Measurements from ENCODE around the gene GAL3ST2. TPM values are rescaled to one million over a fixed set of nuclear protein-coding genes. Genes with fewer than 3 reads are reported as not detected.
"Not testable (repeated sequence)": the region's sequence is repeated elsewhere in the genome, so short reads cannot be mapped to it uniquely, and the experiment has no call there.

The GAL3ST2 gene
- total and polyA plus RNA-seq, 2 of the 8 experiments (the other 6 are each of a cell fraction or from before 2014, with no cell fraction given): not detected

DNA sequence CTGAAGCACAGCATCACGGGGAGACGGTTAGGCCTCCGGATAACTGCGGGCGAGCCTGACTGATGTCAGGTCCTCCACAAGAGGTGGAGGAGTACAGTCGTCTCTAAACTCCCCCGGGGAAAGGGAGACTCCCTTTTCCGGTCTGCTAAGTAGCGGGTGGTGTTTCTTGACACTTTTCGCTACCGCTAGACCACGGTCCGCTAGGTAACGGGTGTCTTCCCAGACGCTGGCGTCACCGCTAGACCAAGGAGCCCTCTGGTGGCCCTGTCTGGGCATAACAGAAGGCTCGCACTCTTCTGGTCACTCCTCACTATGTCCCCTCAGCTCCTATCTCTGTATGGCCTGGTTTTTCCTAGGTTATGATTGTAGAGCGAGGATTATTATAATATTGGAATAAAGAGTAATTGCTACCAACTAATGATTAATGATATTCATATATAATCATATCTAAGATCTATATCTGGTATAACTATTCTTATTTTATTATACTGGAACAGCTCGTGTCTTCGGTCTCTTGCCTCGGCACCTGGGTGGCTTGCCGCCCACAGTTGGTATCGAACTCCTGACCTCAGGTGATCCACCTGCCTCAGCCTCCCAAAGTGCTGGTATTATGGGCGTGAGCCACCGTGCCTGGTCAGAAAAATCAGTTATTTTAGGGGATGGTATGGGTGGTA, 44.0 kb upstream of the GAL3ST2 start:
- peaks cover 12% of the 10 kb centered on the region; the same call in 1 of the 2 replicates for H3K23me2 ChIP-seq (ENCODE audit: low read depth, low read length)
- H2BK15ac ChIP-seq (ENCODE audit: low read length); H4K5ac ChIP-seq (ENCODE audit: insufficient read length, low read depth, low read length); H4K91ac ChIP-seq (replicated peaks; ENCODE audit: insufficient read length, low read length); H3K56ac ChIP-seq (replicated peaks; ENCODE audit: insufficient read length, low read depth, low read length); H3K9me3 ChIP-seq (ENCODE audit: insufficient read depth in 2 of 2, low read depth in 1 of 2, low read length in 1 of 2); H2BK120ac ChIP-seq (replicated peaks; ENCODE audit: low read depth, low read length); H4K8ac ChIP-seq (ENCODE audit: extremely low read depth, insufficient read depth, low read length); H2AK5ac ChIP-seq (ENCODE audit: low read depth, low read length); H3K27ac ChIP-seq (ENCODE audit: low read depth, low read length); H3K9ac ChIP-seq (replicated peaks in 1 of 4; ENCODE audit: extremely low read depth in 1 of 4, low read depth in 3 of 4, low read length in 3 of 4); H3K18ac ChIP-seq (ENCODE audit: extremely low read depth, low read length); FAIRE-seq; H3K4me1 ChIP-seq (replicated peaks in 1 of 4; ENCODE audit: control insufficient read depth in 3 of 4, insufficient read depth in 4 of 4, low read length in 3 of 4); H3K14ac ChIP-seq (ENCODE audit: insufficient read length); H3K4me3 ChIP-seq (ENCODE audit: extremely low read depth in 1 of 4, insufficient read depth in 2 of 4, low read depth in 3 of 4, low read length in 4 of 4); H2BK20ac ChIP-seq (ENCODE audit: low read length); H2AFZ ChIP-seq (ENCODE audit: low read length); H2BK12ac ChIP-seq (ENCODE audit: low read depth, low read length); H3K79me2 ChIP-seq (ENCODE audit: control insufficient read depth in 1 of 2, insufficient read depth in 2 of 2, low read length in 2 of 2); H3K23ac ChIP-seq (ENCODE audit: insufficient read length); H4K20me1 ChIP-seq (replicated peaks in 1 of 2; ENCODE audit: control insufficient read depth in 1 of 2, insufficient read depth in 2 of 2, low read length in 2 of 2); H2BK5ac ChIP-seq (ENCODE audit: low read depth, low read length); H3K4me2 ChIP-seq (ENCODE audit: insufficient read depth in 1 of 2, low read depth in 2 of 2, low read length in 2 of 2); H3K79me1 ChIP-seq (ENCODE audit: low read depth, low read length); H3K36me3 ChIP-seq (ENCODE audit: control insufficient read depth in 2 of 4, insufficient read depth in 4 of 4, low read length in 3 of 4); H3K4ac ChIP-seq (replicated peaks; ENCODE audit: insufficient read length, low read depth, low read length); H3K27me3 ChIP-seq (replicated peaks in 1 of 4; ENCODE audit: control insufficient read depth in 3 of 4, extremely low read depth in 1 of 4, insufficient read depth in 3 of 4, low read length in 3 of 4): not testable (repeated sequence)
- TF ChIP-seq, protein P1, sequence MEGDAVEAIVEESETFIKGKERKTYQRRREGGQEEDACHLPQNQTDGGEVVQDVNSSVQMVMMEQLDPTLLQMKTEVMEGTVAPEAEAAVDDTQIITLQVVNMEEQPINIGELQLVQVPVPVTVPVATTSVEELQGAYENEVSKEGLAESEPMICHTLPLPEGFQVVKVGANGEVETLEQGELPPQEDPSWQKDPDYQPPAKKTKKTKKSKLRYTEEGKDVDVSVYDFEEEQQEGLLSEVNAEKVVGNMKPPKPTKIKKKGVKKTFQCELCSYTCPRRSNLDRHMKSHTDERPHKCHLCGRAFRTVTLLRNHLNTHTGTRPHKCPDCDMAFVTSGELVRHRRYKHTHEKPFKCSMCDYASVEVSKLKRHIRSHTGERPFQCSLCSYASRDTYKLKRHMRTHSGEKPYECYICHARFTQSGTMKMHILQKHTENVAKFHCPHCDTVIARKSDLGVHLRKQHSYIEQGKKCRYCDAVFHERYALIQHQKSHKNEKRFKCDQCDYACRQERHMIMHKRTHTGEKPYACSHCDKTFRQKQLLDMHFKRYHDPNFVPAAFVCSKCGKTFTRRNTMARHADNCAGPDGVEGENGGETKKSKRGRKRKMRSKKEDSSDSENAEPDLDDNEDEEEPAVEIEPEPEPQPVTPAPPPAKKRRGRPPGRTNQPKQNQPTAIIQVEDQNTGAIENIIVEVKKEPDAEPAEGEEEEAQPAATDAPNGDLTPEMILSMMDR (IDR thresholded peaks at IDR 0.05; ENCODE audit: control extremely low read depth in 1 of 3, insufficient read depth in 1 of 3, low read depth in 1 of 3, low read length in 3 of 3): peak in 1 of 3 experiments; percentile 21; a peak in 1 of 4 replicates
- TF ChIP-seq RAD21 (IDR thresholded peaks at IDR 0.05 in 1 of 2, conservative IDR thresholded peaks at IDR 0.05 in 1 of 2; ENCODE audit: low read depth in 2 of 2, low read length in 2 of 2): peak; percentile 24 to 36; a peak in 3 of 4 replicates
- CTCF ChIA-PET (ENCODE audit: partially characterized antibody): interaction anchor here (0.6 to 4.0 kb wide), 20 partner anchors 8 to 146 kb away, joined by 3 to 28 read pairs (median 4); partner anchors contain the start of gene ING5
- WGBS, 2 experiments (ENCODE audit: extremely low coverage in 1 of 2, insufficient coverage in 1 of 2, insufficient read length in 1 of 2, insufficient replicate concordance in 2 of 2, low coverage in 1 of 2, low lambda C conversion rate in 2 of 2, missing lambda C conversion rate in 1 of 2): 45% methylated on average over 26 of the region's 26 CpGs; no CpG with 5 or more reads in 1 of the 2 experiments
- DNase-seq (ENCODE audit: low read depth in 1 of 2, low spot score in 2 of 2): peak in 1 of 2 experiments; percentile 74
- POLR2A ChIA-PET (ENCODE audit: partially characterized antibody): interaction anchor here (10.7 kb wide), 1 partner anchor 30 kb away, joined by 64 read pairs; the partner anchor contains the start of gene ING5

Data from H1 (cell line).